Measurements from ENCODE around the gene YY1.
"Not testable (repeated sequence)": the region's sequence is repeated elsewhere in the genome, so short reads cannot be mapped to it uniquely, and the experiment has no call there.

YY1 gene

GRCh38 chr14:100282766-100283419 is 43.9 kb downstream of the YY1 start:
- FAIRE-seq (no peak), DNase-seq (ENCODE audit: insufficient read length, low spot score) (no peak)

DNA sequence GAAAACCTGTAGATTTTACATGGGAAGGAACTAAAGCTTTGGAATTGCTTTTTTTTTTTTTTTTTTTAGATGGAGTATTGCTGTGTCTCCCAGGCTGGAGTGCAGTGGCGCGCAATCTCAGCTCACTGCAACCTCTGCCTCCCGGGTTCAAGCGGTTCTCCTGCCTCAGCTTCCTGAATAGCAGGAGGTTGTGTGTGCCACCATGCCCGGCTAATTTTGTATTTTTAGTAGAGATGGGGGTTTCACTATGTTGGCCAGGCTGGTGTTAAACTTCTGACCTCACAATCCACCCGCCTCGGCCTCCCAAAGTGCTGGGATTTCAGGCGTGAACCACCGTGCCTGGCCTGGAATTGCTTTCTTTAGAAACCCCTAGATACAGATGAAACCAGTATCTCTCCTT is 44.5 kb downstream of the YY1 start:
- DNase-seq (ENCODE audit: insufficient read length, low spot score); FAIRE-seq: not testable (repeated sequence)

GRCh38 chr14:100283984-100284881 is 45.3 kb downstream of the YY1 start:
- DNase-seq (ENCODE audit: insufficient read length, low spot score) (no peak), FAIRE-seq (no peak)

- FAIRE-seq: peak; percentile 65
Measured at GRCh38 chr14:100285021-100285912, 46.3 kb downstream of the YY1 start.

DNA sequence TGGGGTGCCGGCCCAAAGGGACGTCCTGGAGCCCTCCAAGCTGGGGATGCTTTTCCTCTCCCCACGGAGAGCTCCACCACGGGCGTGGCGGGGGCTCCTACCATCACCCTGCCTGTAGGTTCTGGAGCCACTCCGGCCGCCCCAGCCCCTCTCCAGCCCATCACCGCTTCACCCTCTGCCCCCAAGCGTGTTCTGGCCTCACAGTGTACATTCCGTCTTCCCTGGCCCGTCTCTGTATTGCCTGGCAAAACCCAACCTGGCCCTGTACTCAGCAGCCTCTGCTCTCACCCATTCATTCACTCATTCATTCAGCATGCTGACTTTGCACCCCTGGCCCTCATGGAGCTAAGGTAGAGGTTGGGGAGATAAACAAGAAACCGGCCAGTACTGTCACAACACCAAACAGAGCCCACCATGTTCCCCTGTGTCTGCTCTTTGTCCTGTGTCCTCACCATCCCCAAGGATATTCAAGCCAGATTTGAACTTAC is 47.0 kb downstream of the YY1 start:
- no peak for DNase-seq (ENCODE audit: insufficient read length, low spot score)
- FAIRE-seq: no peak

More at GRCh38 chr14:100285021-100285912, 46.3 kb downstream of the YY1 start:
- DNase-seq (ENCODE audit: insufficient read length, low spot score): peak; percentile 93

DNA sequence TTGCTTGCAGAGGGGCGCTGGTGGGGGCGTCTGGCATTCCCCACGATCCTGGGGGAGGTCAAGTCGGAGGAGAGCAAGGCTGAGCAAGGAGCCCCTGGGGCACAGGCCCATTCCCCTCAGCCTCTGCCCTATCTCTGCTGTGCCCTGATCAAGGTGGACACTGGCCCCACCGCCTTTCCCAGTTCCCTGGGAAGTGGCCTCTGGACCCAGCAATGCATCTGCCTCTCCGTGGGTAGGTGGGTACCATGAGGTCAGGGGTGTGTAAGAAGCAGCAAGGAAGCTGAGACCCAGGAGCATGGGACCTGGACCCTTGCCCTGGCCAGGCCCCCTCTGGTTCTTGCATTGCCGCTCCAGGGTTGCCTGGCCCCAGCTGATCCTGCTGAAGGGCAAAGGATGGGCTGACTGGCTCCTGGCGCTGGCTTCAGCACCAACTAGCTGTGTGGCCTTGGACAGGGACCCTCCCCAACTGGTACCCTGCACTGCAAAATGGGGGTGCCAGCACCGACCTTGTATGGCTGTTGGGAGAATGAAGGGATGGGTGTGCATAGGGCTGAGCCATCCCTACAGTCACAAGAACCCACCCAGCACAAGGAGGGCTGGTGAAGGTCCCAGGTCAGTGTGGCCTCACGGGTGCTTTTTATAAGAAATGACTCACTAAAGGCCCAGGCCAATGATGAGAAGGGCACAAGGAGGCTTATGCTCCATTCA is 47.7 kb downstream of the YY1 start:
- no peak for FAIRE-seq
- no peak for DNase-seq (ENCODE audit: insufficient read length, low spot score)

DNA sequence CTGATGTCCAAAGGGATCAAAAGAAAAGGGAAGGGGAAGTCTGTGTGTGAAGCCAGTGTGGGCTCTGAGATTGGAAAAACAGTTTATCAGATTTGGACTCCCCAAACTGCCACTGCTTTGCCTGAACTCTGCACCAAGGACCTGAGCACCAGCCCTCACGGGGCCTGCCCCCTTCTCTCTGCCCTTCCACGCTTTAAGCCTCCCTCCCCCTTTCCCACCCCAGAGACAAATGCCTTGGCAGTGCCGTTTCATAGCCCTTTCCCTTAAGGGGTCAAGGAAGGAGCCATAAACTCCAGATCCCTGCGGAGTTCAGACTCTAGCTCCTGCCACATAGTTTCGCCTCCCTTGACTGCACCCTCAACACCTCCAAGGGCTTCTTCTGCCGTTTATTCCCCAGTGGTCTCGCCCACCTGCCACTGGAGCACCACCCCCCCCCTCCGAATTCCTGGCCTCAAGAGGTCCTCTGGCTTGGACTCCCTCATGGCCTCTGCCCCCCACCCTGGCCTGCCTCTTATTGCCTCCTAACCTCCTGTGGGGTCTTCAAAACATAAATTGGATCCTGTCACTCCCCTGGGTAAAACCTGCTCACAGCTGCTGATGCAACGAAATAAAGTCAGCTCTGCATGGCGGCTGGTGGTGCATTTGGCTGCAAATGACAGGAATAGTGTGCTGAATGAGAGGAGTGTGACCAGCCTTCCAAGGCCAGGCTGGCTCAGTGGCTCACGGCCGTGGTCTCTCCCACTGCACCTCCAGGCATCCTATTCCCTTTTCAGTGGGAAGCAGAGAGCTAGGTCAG is 48.5 kb downstream of the YY1 start:
- DNase-seq (ENCODE audit: insufficient read length, low spot score) (no peak), FAIRE-seq (no peak)

GRCh38 chr14:100287998-100288295 is 49.0 kb downstream of the YY1 start:
- DNase-seq (ENCODE audit: insufficient read length, low spot score); FAIRE-seq: not testable (repeated sequence)

DNA sequence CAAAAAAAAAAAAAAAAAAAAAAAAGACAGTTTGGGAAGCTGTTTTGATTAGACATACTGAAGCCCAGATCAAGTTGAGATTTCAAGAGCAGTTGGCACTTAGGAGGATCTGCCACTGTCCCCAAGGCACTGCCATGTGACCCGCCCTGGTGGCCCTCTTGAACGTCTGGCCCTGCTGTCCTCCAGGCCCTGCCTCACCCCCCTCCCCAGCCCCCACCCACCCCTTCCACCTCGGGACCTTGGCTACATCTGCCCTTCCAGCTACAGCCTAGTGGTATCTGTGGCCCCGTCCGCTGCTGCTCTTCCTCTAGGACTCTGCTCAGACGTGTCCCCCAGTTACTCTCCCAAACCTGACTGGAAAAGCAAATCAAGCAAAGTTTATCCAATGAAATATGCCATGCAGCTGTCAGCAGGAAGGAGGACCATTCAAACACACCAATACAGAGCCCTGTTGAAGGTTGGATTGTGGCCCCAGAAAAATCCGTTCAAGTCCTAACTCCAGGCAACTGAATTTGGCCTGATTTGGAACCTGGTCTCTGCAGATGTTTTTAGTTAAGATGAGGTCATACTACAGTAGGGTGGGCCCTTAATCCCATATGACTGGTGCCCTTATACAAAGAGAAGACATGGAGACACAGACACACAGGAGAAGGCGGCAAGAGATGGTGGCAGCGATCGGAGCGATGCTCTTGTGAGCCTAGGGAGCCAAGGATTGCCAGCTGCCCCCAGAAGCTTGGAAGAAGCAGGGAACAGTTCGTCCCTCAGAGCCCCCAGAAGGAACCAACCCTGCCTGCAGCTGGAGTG is 49.6 kb downstream of the YY1 start:
- DNase-seq (ENCODE audit: insufficient read length, low spot score): no peak

DNA sequence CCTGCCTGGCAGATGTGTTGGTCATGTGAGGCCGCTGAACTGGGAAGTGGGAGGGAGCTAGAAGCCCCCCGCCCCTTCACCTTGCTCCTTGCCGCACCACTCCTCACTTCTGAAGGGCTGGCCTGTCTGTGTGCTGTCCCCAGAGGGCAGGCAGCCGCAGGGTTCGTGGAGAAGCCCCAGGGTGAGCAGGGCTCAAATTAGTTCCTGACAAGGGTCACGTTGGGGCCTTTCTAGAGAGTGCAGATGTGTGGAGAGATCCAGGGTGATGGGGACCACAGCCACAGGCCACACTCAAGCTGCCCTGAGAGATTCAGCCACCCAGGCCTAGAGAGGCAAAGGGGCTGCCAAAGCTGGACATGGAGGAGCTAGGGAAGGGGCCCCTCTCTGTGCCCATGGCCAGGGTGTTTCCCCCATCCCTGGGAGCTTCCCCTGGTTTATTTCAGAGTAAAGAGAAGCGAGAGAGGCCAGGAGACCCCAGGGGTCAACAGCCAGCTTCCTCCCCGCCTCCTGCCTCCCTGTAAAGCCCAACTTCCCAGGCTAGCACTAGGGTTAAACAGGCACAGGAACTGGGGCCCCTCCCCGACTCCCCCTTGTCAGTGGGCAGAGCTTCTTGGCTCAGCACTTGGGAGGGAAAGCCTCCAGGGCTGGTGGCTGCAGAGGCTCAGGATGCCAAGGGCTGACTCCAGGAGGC is 51.1 kb downstream of the YY1 start:
- no peak for DNase-seq (ENCODE audit: insufficient read length, low spot score)
- no peak for FAIRE-seq

More for the DNA sequence above, 49.6 kb downstream of the YY1 start:
- FAIRE-seq: no peak

- FAIRE-seq: no peak
- DNase-seq (ENCODE audit: insufficient read length, low spot score): no peak
Measured at GRCh38 chr14:100290607-100291304, 51.8 kb downstream of the YY1 start.

GRCh38 chr14:100291305-100292075 is 52.5 kb downstream of the YY1 start:
- no peak for DNase-seq (ENCODE audit: insufficient read length, low spot score)
- FAIRE-seq: no peak

DNA sequence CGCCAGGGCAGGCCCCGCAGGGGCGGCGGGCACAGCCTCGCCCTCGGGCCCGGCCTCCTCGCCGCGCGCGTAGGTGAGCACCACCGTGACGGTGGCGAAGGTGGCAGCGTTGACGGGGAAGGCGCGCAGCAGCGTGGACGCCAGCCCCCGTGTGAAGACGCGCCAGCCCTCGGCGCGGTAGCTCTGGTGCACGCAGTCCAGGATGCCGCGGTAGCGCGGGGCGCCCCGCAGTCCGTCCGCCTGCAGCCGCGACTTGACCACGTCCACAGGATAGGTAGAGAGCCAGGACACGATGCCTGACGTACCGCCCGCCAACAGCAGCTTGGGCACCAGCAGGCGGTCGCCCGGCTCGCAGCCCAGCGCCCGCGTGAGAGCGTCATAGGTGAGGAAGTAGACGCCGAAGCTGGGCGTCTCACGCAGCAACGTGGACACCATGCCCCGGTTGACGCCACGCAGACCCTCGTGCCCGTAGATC is 53.4 kb downstream of the YY1 start:
- FAIRE-seq: no peak
- DNase-seq (ENCODE audit: insufficient read length, low spot score): no peak

DNA sequence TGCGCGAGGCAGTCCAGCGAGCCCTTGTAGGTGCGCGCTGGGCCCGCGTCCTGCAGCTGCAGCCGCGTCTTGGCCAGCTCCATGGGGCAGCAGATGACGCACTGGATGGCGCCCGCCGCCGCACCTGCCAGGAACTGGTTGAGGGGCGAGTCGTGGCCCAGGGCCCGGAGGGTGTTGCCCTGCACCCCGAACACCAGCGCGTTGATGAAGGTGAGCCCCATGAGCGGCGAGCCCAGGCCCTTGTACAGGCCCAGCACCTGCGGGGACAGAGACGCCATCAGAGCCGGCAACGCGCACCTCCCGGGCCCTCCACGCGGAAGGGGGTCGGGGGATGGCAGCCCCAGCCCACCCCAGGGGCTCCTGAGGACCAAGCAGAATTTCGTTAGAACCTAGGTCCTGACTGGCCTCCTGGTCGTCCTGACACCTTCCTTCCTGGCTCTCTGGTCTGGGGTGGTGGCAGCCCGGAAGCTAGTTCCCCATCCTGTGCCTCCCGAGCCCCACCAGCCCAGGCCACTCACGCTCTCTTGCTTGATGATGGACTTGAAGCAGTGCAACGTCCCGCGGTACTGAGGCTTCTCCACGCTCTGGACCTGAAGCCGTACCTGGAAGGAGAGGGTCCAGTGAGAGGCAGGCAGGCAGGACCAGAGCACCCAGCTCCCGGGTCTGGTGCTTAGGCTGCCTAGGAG is 54.0 kb downstream of the YY1 start:
- no peak for FAIRE-seq
- no peak for DNase-seq (ENCODE audit: insufficient read length, low spot score)

- no peak for FAIRE-seq
Measured at GRCh38 chr14:100293497-100294212, 54.7 kb downstream of the YY1 start.

More at GRCh38 chr14:100293497-100294212, 54.7 kb downstream of the YY1 start:
- no peak for DNase-seq (ENCODE audit: insufficient read length, low spot score)

Data from HTR-8/SVneo (cell line).